K562 (cell line): Measurements from ENCODE around the gene EDEM2. TPM values are rescaled to one million over a fixed set of nuclear protein-coding genes. Genes with fewer than 3 reads are reported as not detected.
"Not testable (repeated sequence)": the region's sequence is repeated elsewhere in the genome, so short reads cannot be mapped to it uniquely, and the experiment has no call there.

Source experiments
- ATAC-seq: fragments of 200-7000 bp; cut with Tn5 transposase; 3 replicates; pipeline ENCODE4 v1.9.1; 2020; ENCODE audit warnings: moderate library complexity
- BruUV-seq: library from RNA; stranded (reverse); fragments of 400-500 nt; replicated peaks from 2 replicates; lab custom pipeline; 2021; lab: Mats Ljungman, UMichigan
- CTCF ChIA-PET: fragments of 300-600 bp; formaldehyde crosslinking; extraction: SDS; loops from one replicate; lab custom pipeline; 2021; ENCODE audit warnings: low intra/inter-chr PET ratio; lab: Yijun Ruan, JAX
- POLR2A ChIA-PET: fragments of 300-600, 350-650 bp; sonication (Branson Sonifier 250); formaldehyde crosslinking; extraction: SDS; loops from one replicate; lab custom pipeline; 2021; ENCODE audit warnings: antibody characterized with exemption, inconsistent platforms; lab: Yijun Ruan, JAX
- DNase-seq, 4 experiments: peaks; one replicate each; pipeline versions ENCODE4 v3.0.0 to v3.0.0-alpha.2; 2011 to 2018; ENCODE audit warnings: low spot score in 3 of 4, mixed read lengths in 3 of 4; ENCODE audit errors: extremely low read depth in 1 of 4
- FAIRE-seq: peaks from 2 replicates; lab custom pipeline; 2011; peaks lifted over from hg19 to GRCh38; lab: Jason Lieb, UNC
- H2AFZ ChIP-seq: 2 replicates; pipeline ENCODE4 v1.6.0; 2011; ENCODE audit warnings: low read depth, low read length, control low read depth, inconsistent platforms
- H3K27ac ChIP-seq: fragments of 200-600 bp; 3 replicates; pipeline ENCODE4 v1.8.0; 2011; ENCODE audit warnings: low read depth, mild to moderate bottlenecking, control low read depth, inconsistent platforms, low read length, moderate library complexity, mixed read lengths; ENCODE audit errors: extremely low read depth
- H3K27me3 ChIP-seq, 2 experiments: fragments of 300-600 bp in 1 of 2; 2 replicates in 1 of 2; 3 replicates in 1 of 2; pipeline versions ENCODE4 v1.6.0 to v1.8.0; 2011; ENCODE audit warnings: inconsistent platforms in 2 of 2, low read length in 2 of 2, mild to moderate bottlenecking in 1 of 2, mixed read lengths in 1 of 2, moderate library complexity in 1 of 2; ENCODE audit not compliant: control insufficient read depth in 2 of 2, insufficient read depth in 2 of 2
- H3K36me3 ChIP-seq: fragments of 300-600 bp; 3 replicates; pipeline ENCODE4 v1.8.0; 2011; ENCODE audit warnings: mild to moderate bottlenecking, low read length, inconsistent platforms; ENCODE audit not compliant: control insufficient read depth, insufficient read depth
- H3K4me1 ChIP-seq, 2 experiments: fragments of 200-600 bp in 1 of 2; replicated peaks in 1 of 2; 2 replicates in 1 of 2; 3 replicates in 1 of 2; pipeline versions ENCODE4 v1.5.1 to v1.8.0; 2011; ENCODE audit warnings: inconsistent platforms in 2 of 2, low read length in 2 of 2, mild to moderate bottlenecking in 1 of 2, mixed read lengths in 1 of 2, moderate library complexity in 1 of 2; ENCODE audit not compliant: control insufficient read depth in 2 of 2, insufficient read depth in 2 of 2
- H3K4me2 ChIP-seq: 2 replicates; pipeline ENCODE4 v1.6.1; 2011; ENCODE audit warnings: low read length, control low read depth, inconsistent platforms, mixed read lengths; ENCODE audit not compliant: insufficient read depth
- H3K4me3 ChIP-seq: fragments of 200-600 bp; sonication (generic), shearing (Covaris generic); 2 replicates; pipeline ENCODE4 v1.5.1; 2016; ENCODE audit warnings: control low read depth, inconsistent platforms
- H3K79me2 ChIP-seq: fragments of 200-600 bp; 3 replicates; pipeline ENCODE4 v1.8.0; 2011; ENCODE audit warnings: low read length, inconsistent platforms; ENCODE audit not compliant: control insufficient read depth, insufficient read depth
- H3K9ac ChIP-seq, 2 experiments: 2 replicates each; pipeline versions ENCODE4 v1.6.0 to v1.6.1; 2011; ENCODE audit warnings: low read depth in 2 of 2, low read length in 2 of 2, control low read depth in 1 of 2, inconsistent platforms in 1 of 2, mild to moderate bottlenecking in 1 of 2, mixed read lengths in 1 of 2; ENCODE audit not compliant: insufficient read depth in 1 of 2
- H3K9me1 ChIP-seq: one replicate; pipeline ENCODE4 v1.6.0; 2011; ENCODE audit warnings: inconsistent platforms, mild to moderate bottlenecking, low read length, moderate library complexity; ENCODE audit not compliant: control insufficient read depth, insufficient read depth
- H3K9me3 ChIP-seq: replicated peaks from 2 replicates; pipeline ENCODE4 v1.5.1; 2011; ENCODE audit warnings: low read depth, low read length, inconsistent platforms; ENCODE audit not compliant: control insufficient read depth, insufficient read depth
- H4K20me1 ChIP-seq: replicated peaks from 2 replicates; pipeline ENCODE4 v1.6.1; 2011; ENCODE audit warnings: low read length, inconsistent platforms, mixed read lengths; ENCODE audit not compliant: control insufficient read depth, insufficient read depth
- CBFA2T2 ChIP-seq: fragments of 450-650 bp; conservative IDR thresholded peaks from 2 replicates; pipeline ENCODE4 v1.6.1; 2017; ENCODE audit warnings: mild to moderate bottlenecking
- CC2D1A ChIP-seq: fragments of 450-650 bp; IDR thresholded peaks from 2 replicates; pipeline ENCODE4 v1.6.1; 2017; ENCODE audit warnings: mild to moderate bottlenecking
- DMBX1 ChIP-seq: fragments of 250-450 bp; sonication (Bioruptor Pico); IDR thresholded peaks from 2 replicates; pipeline ENCODE4 v1.8.0; 2022; ENCODE audit warnings: inconsistent platforms, mild to moderate bottlenecking, moderate library complexity, borderline replicate concordance
- EP300 ChIP-seq: IDR thresholded peaks from 2 replicates; pipeline ENCODE4 v1.6.1; 2012; ENCODE audit warnings: low read length, improper control_type of control experiment
- EP400 ChIP-seq: fragments of 450-650 bp; IDR thresholded peaks from 2 replicates; pipeline ENCODE4 v1.6.1; 2017; ENCODE audit warnings: antibody characterized with exemption, mild to moderate bottlenecking, moderate library complexity
- KDM1A ChIP-seq, 2 experiments: fragments of 450-650 bp; IDR thresholded peaks; 2 replicates each; pipeline ENCODE4 v1.6.1; 2016; ENCODE audit warnings: mild to moderate bottlenecking in 2 of 2
- MEIS2 ChIP-seq: fragments of 450-650 bp; IDR thresholded peaks from 2 replicates; pipeline ENCODE4 v1.6.1; 2014; ENCODE audit warnings: mild to moderate bottlenecking; ENCODE audit not compliant: partially characterized antibody
- PML ChIP-seq: IDR thresholded peaks from 2 replicates; pipeline ENCODE4 v1.6.1; 2012; ENCODE audit warnings: low read length, inconsistent platforms
- POLR2H ChIP-seq: IDR thresholded peaks from 2 replicates; pipeline ENCODE4 v1.6.1; 2016; ENCODE audit warnings: missing genetic modification characterization, low read depth, mild to moderate bottlenecking, control low read depth, missing compliant biosample characterization, moderate library complexity
- TRIM24 ChIP-seq, 2 experiments: fragments of 450-650 bp; IDR thresholded peaks; 2 replicates each; pipeline ENCODE4 v1.6.1; 2016
- TRIM28 ChIP-seq: fragments of 450-650 bp; IDR thresholded peaks from 2 replicates; pipeline ENCODE4 v1.6.1; 2017
- ZFX ChIP-seq: sonication (generic); formaldehyde crosslinking; IDR thresholded peaks from 2 replicates; pipeline ENCODE4 v1.8.0; 2022; ENCODE audit warnings: mild to moderate bottlenecking, missing genetic modification reagents, moderate library complexity
- WGBS: fragments of 100-300 bp; shearing (Covaris generic); methylation state at CpG from one replicate; pipeline ENCODE4 v1.1.6; 2016; ENCODE audit warnings: low coverage, mixed read lengths; ENCODE audit not compliant: insufficient coverage; ENCODE audit errors: missing lambda C conversion rate; 5-methylcytosine and 5-hydroxymethylcytosine counted together
- in situ Hi-C: fragments of 300-500 bp; cut with MboI; formaldehyde crosslinking; loops from 4 replicates; pipeline ENCODE4 v1.15.0; 2018; ENCODE audit warnings: inconsistent platforms, mixed read lengths
- intact Hi-C: fragments of 100-400 bp; cut with micrococcal nuclease; formaldehyde crosslinking; loops from 2 replicates; pipeline ENCODE4 v1.14.2; 2022
- polyA plus RNA-seq, 8 experiments: library from polyadenylated mRNA; depleted of rRNA in 4 of 8; stranded (reverse) in 5 of 8; unstranded in 3 of 8; fragments of >200 nt; fragmentation: Nextera tagmentation in 2 of 8; fragmentation: Illumina TruSeq in 1 of 8; extraction: Ambion mirVana in 2 of 8; extraction: Trizol in 1 of 8; gene quantifications; 2 replicates each; pipeline versions ENCODE4 v1.2.1 to v1.2.3, GENCODE V29; 2011 to 2014; ENCODE audit warnings: inconsistent platforms in 1 of 8, missing spikeins in 1 of 8
- total RNA-seq, 7 experiments: library from RNA; depleted of rRNA in 6 of 7; stranded (reverse); fragments of >200 nt in 6 of 7; fragmentation: Illumina TruSeq in 2 of 7; extraction: Trizol in 2 of 7; gene quantifications; 2 replicates each; pipeline versions ENCODE4 v1.2.1 to v1.2.3, GENCODE V29; 2011 to 2021; ENCODE audit warnings: low replicate concordance in 1 of 7
- TF ChIP-seq, protein P1 (sequence below), 2 experiments: fragments of 450-650 bp; IDR thresholded peaks; 2 replicates each; pipeline ENCODE4 v1.6.1; 2018; ENCODE audit warnings: mild to moderate bottlenecking in 2 of 2, low read depth in 1 of 2; ENCODE audit not compliant: partially characterized antibody in 2 of 2
- TF ChIP-seq, protein P2 (sequence below), 2 experiments: fragments of 450-650 bp; conservative IDR thresholded peaks; 2 replicates each; pipeline ENCODE4 v1.6.1; 2017; ENCODE audit warnings: mild to moderate bottlenecking in 2 of 2, moderate library complexity in 2 of 2

The EDEM2 gene
- total and polyA plus RNA-seq, 9 of the 15 experiments (the other 6 are each of a cell fraction or from before 2014, with no cell fraction given), result 6.9 to 11.0 (median 9.7) TPM

DNA sequence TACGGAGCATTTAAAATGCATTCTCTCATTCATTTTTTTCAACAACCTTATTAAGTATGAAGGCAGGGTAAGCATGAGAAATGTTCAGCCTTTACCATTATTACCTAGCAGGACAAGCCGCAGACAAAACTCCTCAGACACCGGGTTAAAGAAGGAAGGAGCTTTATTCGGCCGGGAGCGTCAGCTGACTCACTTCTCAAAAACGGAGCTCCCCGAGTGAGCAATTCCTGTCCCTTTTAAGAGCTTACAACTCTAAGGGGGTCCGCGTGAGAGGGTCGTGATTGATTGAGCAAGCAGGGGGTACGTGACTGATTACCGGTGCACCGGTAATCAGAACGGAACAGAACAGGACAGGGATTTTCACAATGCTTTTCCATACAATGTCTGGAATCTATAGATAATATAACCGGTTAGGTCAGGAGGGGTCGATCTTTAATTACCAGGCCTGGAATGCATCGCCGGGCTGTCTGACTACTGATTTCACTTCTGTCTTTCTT, 487 bp upstream of the EDEM2 start:
- peaks cover 14 to 15% of the 10 kb centered on the region in 2 experiments; a peak in 4 of 5 replicates for H3K4me1 ChIP-seq
- DNase-seq (peak in 1 of 4 experiments; percentile 55), ATAC-seq (peak; percentile 16)
- not testable (repeated sequence) for H3K36me3 ChIP-seq, H3K9me3 ChIP-seq, H3K79me2 ChIP-seq, H3K27me3 ChIP-seq, H4K20me1 ChIP-seq, FAIRE-seq, H3K9me1 ChIP-seq
- in situ Hi-C loops, result loop anchor here (5.0 to 25.0 kb wide), 2 partner anchors 45 to 290 kb away; partner anchors contain the start of gene GDF5
- peak overlapping the region; percentile 97 for H2AFZ ChIP-seq
- ChIA-PET POLR2A (interaction anchor here (0.6 to 2.7 kb wide), 9 partner anchors 11 to 1297 kb away, joined by 3 to 12 read pairs (median 3); no protein-coding TSS in a partner anchor), CTCF (interaction anchor here (3.7 to 3.9 kb wide), 2 partner anchors 61 to 122 kb away, joined by 28 to 60 read pairs; no protein-coding TSS in a partner anchor)
- WGBS, result under 1% methylated on average over 19 of the region's 19 CpGs
- peak overlapping the region; percentile 98 for H3K4me2 ChIP-seq
- H3K9ac ChIP-seq, result peak overlapping the region in 1 of 2 experiments; percentile 70; a peak in 2 of 4 replicates
- intact Hi-C loops, result loop anchor here (1.0 to 5.0 kb wide), 4 partner anchors 45 to 315 kb away; partner anchors contain the start of genes GGT7 and TRPC4AP
- TSS peak; percentile 88 for BruUV-seq
- H3K27ac ChIP-seq, result peak overlapping the region; percentile 74
- H3K4me3 ChIP-seq, result peak overlapping the region; percentile 60
- peak; percentile 17; the same call in 1 of the 2 replicates for TF ChIP-seq TRIM28
- peak; percentile 89 for TF ChIP-seq CBFA2T2
- peak; percentile 8 to 52; a peak in 1 of 4 replicates for TF ChIP-seq TRIM24 (IDR thresholded peaks at IDR 0.05)
- TF ChIP-seq PML, result 0 out of 2 replicates have a peak, but pooled peaks have one; percentile 14
- TF ChIP-seq MEIS2, result peak; percentile 7
- TF ChIP-seq ZFX, result peak; percentile 50; the same call in 1 of the 2 replicates
- peak; percentile 31; the same call in 1 of the 2 replicates for TF ChIP-seq DMBX1
- TF ChIP-seq POLR2H (tag), result peak; percentile 70
- TF ChIP-seq EP400, result peak; percentile 31; the same call in 1 of the 2 replicates
- TF ChIP-seq EP300, result peak; percentile 41; the same call in 1 of the 2 replicates
- TF ChIP-seq, protein P1, sequence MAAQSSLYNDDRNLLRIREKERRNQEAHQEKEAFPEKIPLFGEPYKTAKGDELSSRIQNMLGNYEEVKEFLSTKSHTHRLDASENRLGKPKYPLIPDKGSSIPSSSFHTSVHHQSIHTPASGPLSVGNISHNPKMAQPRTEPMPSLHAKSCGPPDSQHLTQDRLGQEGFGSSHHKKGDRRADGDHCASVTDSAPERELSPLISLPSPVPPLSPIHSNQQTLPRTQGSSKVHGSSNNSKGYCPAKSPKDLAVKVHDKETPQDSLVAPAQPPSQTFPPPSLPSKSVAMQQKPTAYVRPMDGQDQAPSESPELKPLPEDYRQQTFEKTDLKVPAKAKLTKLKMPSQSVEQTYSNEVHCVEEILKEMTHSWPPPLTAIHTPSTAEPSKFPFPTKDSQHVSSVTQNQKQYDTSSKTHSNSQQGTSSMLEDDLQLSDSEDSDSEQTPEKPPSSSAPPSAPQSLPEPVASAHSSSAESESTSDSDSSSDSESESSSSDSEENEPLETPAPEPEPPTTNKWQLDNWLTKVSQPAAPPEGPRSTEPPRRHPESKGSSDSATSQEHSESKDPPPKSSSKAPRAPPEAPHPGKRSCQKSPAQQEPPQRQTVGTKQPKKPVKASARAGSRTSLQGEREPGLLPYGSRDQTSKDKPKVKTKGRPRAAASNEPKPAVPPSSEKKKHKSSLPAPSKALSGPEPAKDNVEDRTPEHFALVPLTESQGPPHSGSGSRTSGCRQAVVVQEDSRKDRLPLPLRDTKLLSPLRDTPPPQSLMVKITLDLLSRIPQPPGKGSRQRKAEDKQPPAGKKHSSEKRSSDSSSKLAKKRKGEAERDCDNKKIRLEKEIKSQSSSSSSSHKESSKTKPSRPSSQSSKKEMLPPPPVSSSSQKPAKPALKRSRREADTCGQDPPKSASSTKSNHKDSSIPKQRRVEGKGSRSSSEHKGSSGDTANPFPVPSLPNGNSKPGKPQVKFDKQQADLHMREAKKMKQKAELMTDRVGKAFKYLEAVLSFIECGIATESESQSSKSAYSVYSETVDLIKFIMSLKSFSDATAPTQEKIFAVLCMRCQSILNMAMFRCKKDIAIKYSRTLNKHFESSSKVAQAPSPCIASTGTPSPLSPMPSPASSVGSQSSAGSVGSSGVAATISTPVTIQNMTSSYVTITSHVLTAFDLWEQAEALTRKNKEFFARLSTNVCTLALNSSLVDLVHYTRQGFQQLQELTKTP (IDR thresholded peaks at IDR 0.05; ENCODE audit: low read depth in 1 of 2, partially characterized antibody in 2 of 2), result peak; percentile 55 to 67
- peak; percentile 98 for TF ChIP-seq KDM1A (IDR thresholded peaks at IDR 0.05)
- TF ChIP-seq, protein P2, sequence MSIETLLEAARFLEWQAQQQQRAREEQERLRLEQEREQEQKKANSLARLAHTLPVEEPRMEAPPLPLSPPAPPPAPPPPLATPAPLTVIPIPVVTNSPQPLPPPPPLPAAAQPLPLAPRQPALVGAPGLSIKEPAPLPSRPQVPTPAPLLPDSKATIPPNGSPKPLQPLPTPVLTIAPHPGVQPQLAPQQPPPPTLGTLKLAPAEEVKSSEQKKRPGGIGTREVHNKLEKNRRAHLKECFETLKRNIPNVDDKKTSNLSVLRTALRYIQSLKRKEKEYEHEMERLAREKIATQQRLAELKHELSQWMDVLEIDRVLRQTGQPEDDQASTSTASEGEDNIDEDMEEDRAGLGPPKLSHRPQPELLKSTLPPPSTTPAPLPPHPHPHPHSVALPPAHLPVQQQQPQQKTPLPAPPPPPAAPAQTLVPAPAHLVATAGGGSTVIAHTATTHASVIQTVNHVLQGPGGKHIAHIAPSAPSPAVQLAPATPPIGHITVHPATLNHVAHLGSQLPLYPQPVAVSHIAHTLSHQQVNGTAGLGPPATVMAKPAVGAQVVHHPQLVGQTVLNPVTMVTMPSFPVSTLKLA (conservative IDR thresholded peaks at IDR 0.05), result peak; percentile 34 to 68; a peak in 1 of 4 replicates
- TF ChIP-seq CC2D1A, result peak; percentile 47; the same call in 1 of the 2 replicates
